ENCODE data around the gene FOXO4.

DNA sequence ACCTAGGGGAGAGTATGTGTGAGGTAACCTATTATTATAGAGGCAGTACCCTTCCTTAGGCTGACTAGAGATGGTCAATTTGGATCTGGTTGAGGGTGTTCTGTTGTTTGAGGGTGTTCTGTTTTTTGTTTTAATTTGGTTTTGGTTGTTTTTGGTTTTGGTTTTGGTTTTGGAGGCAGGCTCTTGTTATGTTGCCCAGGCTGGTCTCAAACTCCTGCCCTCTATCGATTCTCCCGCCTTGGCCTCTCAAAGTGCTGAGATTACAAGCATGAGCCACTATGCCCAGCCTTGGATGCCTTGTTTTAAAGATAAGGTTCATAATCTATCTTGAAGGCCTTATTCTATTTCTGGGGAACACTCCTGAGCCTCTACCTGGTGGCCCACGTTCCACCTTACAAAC lies 10.0 kb downstream of the FOXO4 start:
- TF ChIP-seq CTCF (IDR thresholded peaks at IDR 0.05) (no peak), POLR2A (IDR thresholded peaks at IDR 0.05) (no peak)
